Measurements from ENCODE around the gene HAT1. TPM values are rescaled to one million over a fixed set of nuclear protein-coding genes. Genes with fewer than 3 reads are reported as not detected.

HAT1 gene
- total and polyA plus RNA-seq, 9 donors = 22.7 to 46.1 (median 33.3) TPM

- intact Hi-C loops (cut with DNase I) = no loop called here
- no peak for TF ChIP-seq EP300 (IDR thresholded peaks at IDR 0.05)
- no peak for TF ChIP-seq POLR2A (IDR thresholded peaks at IDR 0.05)
- TF ChIP-seq CTCF (IDR thresholded peaks at IDR 0.05) = no peak
- 89 to 93% (median 91%) methylated on average over 3 of the region's 3 CpGs for WGBS, 3 donors
- Histone ChIP-seq H3K27ac (no peak overlapping the region), H3K27me3 (no peaks in the 10 kb centered on the region), H3K4me1 (ENCODE audit: insufficient read depth) (peaks cover 3% of the 10 kb centered on the region), H3K4me3 (no peak overlapping the region), H3K36me3 (no peaks in the 10 kb centered on the region), H3K9me3 (no peaks in the 10 kb centered on the region)
- DNase-seq = no peak
Measured at GRCh38 chr2:171960570-171960969, 38.3 kb downstream of the HAT1 start.

GRCh38 chr2:171963198-171963597 lies 40.9 kb downstream of the HAT1 start:
- no peak overlapping the region for H3K4me3 ChIP-seq
- TF ChIP-seq EP300 (IDR thresholded peaks at IDR 0.05) = no peak
- TF ChIP-seq CTCF (IDR thresholded peaks at IDR 0.05) = no peak
- no peaks in the 10 kb centered on the region for H3K36me3 ChIP-seq
- H3K27ac ChIP-seq = no peak overlapping the region
- 92 to 97% (median 96%) methylated on average over 2 of the region's 2 CpGs for WGBS, 3 donors
- peaks cover 3% of the 10 kb centered on the region for H3K4me1 ChIP-seq (ENCODE audit: insufficient read depth)
- intact Hi-C loops (cut with DNase I) = no loop called here
- DNase-seq = no peak
- H3K27me3 ChIP-seq = no peaks in the 10 kb centered on the region
- H3K9me3 ChIP-seq = no peaks in the 10 kb centered on the region

GRCh38 chr2:171964308-171964707 lies 42.0 kb downstream of the HAT1 start:
- Histone ChIP-seq H3K27ac (no peak overlapping the region), H3K36me3 (no peaks in the 10 kb centered on the region), H3K4me3 (no peak overlapping the region), H3K4me1 (ENCODE audit: insufficient read depth) (peaks cover 3% of the 10 kb centered on the region), H3K27me3 (no peaks in the 10 kb centered on the region), H3K9me3 (no peaks in the 10 kb centered on the region)
- no peak for DNase-seq
- 94 to 95% (median 95%) methylated on average over 2 of the region's 2 CpGs for WGBS, 3 donors
- TF ChIP-seq CTCF (IDR thresholded peaks at IDR 0.05) (no peak), POLR2A (IDR thresholded peaks at IDR 0.05) (no peak), EP300 (IDR thresholded peaks at IDR 0.05) (no peak)
- intact Hi-C loops (cut with DNase I) = no loop called here

GRCh38 chr2:171965238-171965637 lies 43.0 kb downstream of the HAT1 start:
- H3K27me3 ChIP-seq = no peaks in the 10 kb centered on the region
- H3K27ac ChIP-seq = no peak overlapping the region
- TF ChIP-seq CTCF (IDR thresholded peaks at IDR 0.05) (no peak), POLR2A (IDR thresholded peaks at IDR 0.05) (no peak), EP300 (IDR thresholded peaks at IDR 0.05) (no peak)
- DNase-seq = no peak
- no peaks in the 10 kb centered on the region for H3K9me3 ChIP-seq
- H3K4me1 ChIP-seq (ENCODE audit: insufficient read depth) = peaks cover 3% of the 10 kb centered on the region
- 92 to 94% (median 93%) methylated on average over 3 of the region's 3 CpGs for WGBS, 3 donors
- intact Hi-C loops (cut with DNase I) = no loop called here
- H3K36me3 ChIP-seq = no peaks in the 10 kb centered on the region
- no peak overlapping the region for H3K4me3 ChIP-seq

- WGBS, 3 donors = 96 to 98% (median 98%) methylated on average over 3 of the region's 3 CpGs
Measured at GRCh38 chr2:171965661-171966060, 43.4 kb downstream of the HAT1 start.

More at GRCh38 chr2:171965661-171966060, 43.4 kb downstream of the HAT1 start:
- DNase-seq = no peak
- Histone ChIP-seq H3K4me1 (ENCODE audit: insufficient read depth) (peaks cover 3% of the 10 kb centered on the region), H3K4me3 (no peak overlapping the region), H3K27ac (no peak overlapping the region), H3K36me3 (no peaks in the 10 kb centered on the region), H3K27me3 (no peaks in the 10 kb centered on the region), H3K9me3 (no peaks in the 10 kb centered on the region)
- intact Hi-C loops (cut with DNase I) = no loop called here
- TF ChIP-seq EP300 (IDR thresholded peaks at IDR 0.05) = no peak
- no peak for TF ChIP-seq CTCF (IDR thresholded peaks at IDR 0.05)
- TF ChIP-seq POLR2A (IDR thresholded peaks at IDR 0.05) = no peak

Data from ovary (tissue), 9 donors.